Medulla oblongata (tissue), 1 donor: ENCODE results near the gene ANKRD26.
"Not testable (repeated sequence)": the region's sequence is repeated elsewhere in the genome, so short reads cannot be mapped to it uniquely, and the experiment has no call there.

Source experiments
- DNase-seq: peaks from one replicate; pipeline ENCODE4 v3.0.0-alpha.2; 2015; ENCODE audit errors: extremely low spot score

Gene ANKRD26

GRCh38 chr10:27099916-27100812 lies at the start of gene ANKRD26:
Gene ANKRD26 (minus strand): TSS chr10:27100494. CDS start chr10:27100326, 168 bp downstream.
- DNase-seq: peak; percentile 99

- DNase-seq: peak; percentile 20
Observed at GRCh38 chr10:27147701-27148100, 47.4 kb upstream of the ANKRD26 start.

- DNase-seq: no peak
Observed at GRCh38 chr10:27145937-27146336, 45.6 kb upstream of the ANKRD26 start.

GRCh38 chr10:27143686-27144085 lies 43.4 kb upstream of the ANKRD26 start:
- DNase-seq: no peak

GRCh38 chr10:27138277-27138676 lies 38.0 kb upstream of the ANKRD26 start:
- DNase-seq: no peak

GRCh38 chr10:27134371-27134770 lies 34.1 kb upstream of the ANKRD26 start:
- DNase-seq: no peak

GRCh38 chr10:27108165-27108564 lies 7.9 kb upstream of the ANKRD26 start:
- no peak for DNase-seq

- DNase-seq: no peak
Observed at GRCh38 chr10:27104919-27105318, 4.6 kb upstream of the ANKRD26 start.

GRCh38 chr10:27100813-27101347 lies 586 bp upstream of the ANKRD26 start:
- DNase-seq: no peak

GRCh38 chr10:27099448-27099847 lies 846 bp downstream of the ANKRD26 start:
- no peak for DNase-seq

- no peak for DNase-seq
Observed at GRCh38 chr10:27088119-27089044, 11.9 kb downstream of the ANKRD26 start.

GRCh38 chr10:27072436-27073114 lies 27.7 kb downstream of the ANKRD26 start:
- DNase-seq: no peak

- no peak for DNase-seq
Observed at GRCh38 chr10:27068217-27068891, 31.9 kb downstream of the ANKRD26 start.

GRCh38 chr10:27065084-27065483 lies 35.2 kb downstream of the ANKRD26 start:
- DNase-seq: no peak

- DNase-seq: no peak
Observed at GRCh38 chr10:27052656-27053055, 47.6 kb downstream of the ANKRD26 start.

- not testable (repeated sequence) for DNase-seq
Observed at GRCh38 chr10:27045247-27045646, 55.0 kb downstream of the ANKRD26 start.

- DNase-seq: no peak
Observed at GRCh38 chr10:27041196-27041595, 59.1 kb downstream of the ANKRD26 start.

- DNase-seq: no peak
Observed at GRCh38 chr10:27038168-27038567, 62.1 kb downstream of the ANKRD26 start.

- peak; percentile 6 for DNase-seq
Observed at GRCh38 chr10:27035163-27035562, 65.1 kb downstream of the ANKRD26 start.

- no peak for DNase-seq
Observed at GRCh38 chr10:27030060-27030459, 70.2 kb downstream of the ANKRD26 start.

- no peak for DNase-seq
Observed at GRCh38 chr10:27022048-27022447, 78.2 kb downstream of the ANKRD26 start.
